Esophagus squamous epithelium (tissue), 5 donors: ENCODE measurements around the gene GIMAP4. TPM values are rescaled to one million over a fixed set of nuclear protein-coding genes. Genes with fewer than 3 reads are reported as not detected.

Source experiments
- DNase-seq: peaks from one replicate; lab custom pipeline; 2025; lab: John Stamatoyannopoulos, UW
- H3K27ac ChIP-seq, 4 donors: fragments of 200-600 bp; sonication (generic); one replicate each; pipeline ENCODE4 v1.5.1; 2016 to 2019; ENCODE audit warnings: mild to moderate bottlenecking in 1 of 4
- H3K27me3 ChIP-seq, 4 donors: fragments of 200-600 bp; sonication (generic); 1 replicate in 3 of 4; 2 replicates in 1 of 4; pipeline versions ENCODE4 v1.5.1 to v1.6.0; 2017 to 2021; ENCODE audit warnings: antibody characterized with exemption in 1 of 4
- H3K36me3 ChIP-seq, 3 donors: fragments of 200-600 bp; sonication (generic); one replicate each; pipeline ENCODE4 v1.5.1; 2016 to 2019
- H3K4me1 ChIP-seq, 3 donors: fragments of 200-600 bp; sonication (generic); one replicate each; pipeline ENCODE4 v1.5.1; 2017 to 2019
- H3K4me3 ChIP-seq, 4 donors: fragments of 200-600 bp; sonication (generic); 1 replicate in 3 of 4; 2 replicates in 1 of 4; pipeline ENCODE4 v1.5.1; 2016 to 2019; ENCODE audit warnings: mild to moderate bottlenecking in 2 of 4, moderate library complexity in 1 of 4
- H3K9me3 ChIP-seq, 3 donors: fragments of 200-600 bp; sonication (generic); one replicate each; pipeline ENCODE4 v1.5.1; 2016 to 2019
- CTCF ChIP-seq, 6 experiments: fragments of 450-650 bp in 4 of 6; fragments of 200-600 bp in 2 of 6; sonication (generic) in 2 of 6; IDR thresholded peaks; one replicate each; pipeline ENCODE4 v1.5.1; 2016 to 2019; ENCODE audit warnings: antibody characterized with exemption in 6 of 6, mild to moderate bottlenecking in 4 of 6, moderate library complexity in 4 of 6
- POLR2A ChIP-seq, 4 donors: fragments of 450-650 bp; IDR thresholded peaks; one replicate each; pipeline ENCODE4 v1.6.1; 2017; ENCODE audit warnings: antibody characterized with exemption in 4 of 4, mild to moderate bottlenecking in 4 of 4, moderate library complexity in 3 of 4
- WGBS, 2 donors: methylation state at CpG; one replicate each; pipeline ENCODE4 v1.1.5; 2018; 5-methylcytosine and 5-hydroxymethylcytosine counted together
- intact Hi-C: fragments of 100-400 bp; cut with DNase I; formaldehyde crosslinking; loops from one replicate; pipeline ENCODE4 v1.15.0; 2022
- total RNA-seq, 4 donors: library from RNA; depleted of rRNA; stranded (reverse); fragments of >200 nt; gene quantifications; one replicate each; pipeline ENCODE4 v1.1.0, GENCODE V29; 2016
- donor health status: DM: yes; HTN: yes; CAD: no.

GIMAP4 gene
- total RNA-seq, 4 donors from 2014 or later, result 2.1 to 23.7 (median 12.1) TPM

DNA sequence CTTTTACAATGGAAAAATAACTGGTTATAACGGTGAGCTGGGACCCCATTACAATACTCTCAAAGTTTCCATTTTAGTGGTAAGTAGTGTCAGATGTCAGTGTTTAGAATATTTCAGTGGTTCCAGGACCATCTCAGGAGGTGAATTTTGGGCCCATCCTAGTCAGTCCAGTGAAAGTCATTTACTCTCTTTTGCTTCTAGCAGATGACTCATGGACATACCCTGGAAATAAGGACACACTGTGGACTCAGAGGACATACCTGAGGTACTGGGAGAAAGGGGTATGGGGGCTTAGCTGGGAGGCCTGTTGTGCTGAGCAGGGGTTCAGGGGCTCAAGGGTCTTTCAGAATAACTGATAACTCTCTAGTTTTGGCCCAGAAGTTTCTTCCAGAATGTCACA, 618 bp upstream of the GIMAP4 start:
- Histone ChIP-seq H3K36me3 (peaks cover 0 to 15% (median 0%) of the 10 kb centered on the region in 3 donors), H3K27me3 (no peaks in the 10 kb centered on the region), H3K4me3 (no peak overlapping the region), H3K4me1 (peaks cover 0 to 10% (median 0%) of the 10 kb centered on the region in 3 donors), H3K27ac (peak overlapping the region in 3 of 4 donors; percentile 10 to 83 (median 22)), H3K9me3 (peaks cover 0 to 8% (median 0%) of the 10 kb centered on the region in 3 donors)
- TF ChIP-seq POLR2A (IDR thresholded peaks at IDR 0.05), result no peak
- TF ChIP-seq CTCF (IDR thresholded peaks at IDR 0.05), result no peak
- intact Hi-C loops, result no loop called here
- 73 to 84% methylated on average over 1 of the region's 1 CpG for WGBS, 2 donors
- no peak for DNase-seq

DNA sequence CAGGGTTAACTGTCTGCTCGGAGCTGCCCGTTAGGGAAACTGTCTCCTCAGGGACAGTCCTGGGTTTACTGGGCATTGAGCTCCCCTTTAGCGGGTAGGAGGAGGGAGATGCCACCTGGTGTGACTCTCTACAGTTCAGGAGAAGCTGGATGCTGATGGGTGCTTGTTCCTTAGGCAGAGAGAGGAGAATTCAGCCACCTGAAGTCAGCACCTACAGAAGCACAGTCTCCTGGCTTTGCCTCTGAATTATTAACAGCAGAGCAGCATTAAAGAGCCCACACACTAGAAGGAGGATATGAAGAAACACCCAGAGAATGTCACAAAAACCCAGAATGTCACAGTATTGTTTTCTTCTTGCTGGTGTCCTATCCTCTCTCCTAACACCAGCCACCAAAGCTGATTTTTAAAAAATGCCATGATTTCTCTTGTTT, 696 bp downstream of the GIMAP4 start:
- TF ChIP-seq POLR2A (IDR thresholded peaks at IDR 0.05) (no peak), CTCF (IDR thresholded peaks at IDR 0.05) (no peak)
- H3K27me3 ChIP-seq, result no peaks in the 10 kb centered on the region
- peaks cover 0 to 28% (median 0%) of the 10 kb centered on the region in 3 donors for H3K36me3 ChIP-seq
- H3K27ac ChIP-seq, result peak overlapping the region; percentile 58 to 87 (median 80)
- 35% methylated on average over 3 of the region's 3 CpGs for WGBS, 2 donors
- intact Hi-C loops, result no loop called here
- H3K9me3 ChIP-seq, result peaks cover 0 to 14% (median 0%) of the 10 kb centered on the region in 3 donors
- DNase-seq, result no peak
- peaks cover 0 to 10% (median 0%) of the 10 kb centered on the region in 3 donors for H3K4me1 ChIP-seq
- H3K4me3 ChIP-seq, result peak overlapping the region; percentile 20 to 66 (median 44)

- H3K27ac ChIP-seq, result peak overlapping the region; percentile 30 to 87 (median 80)
- TF ChIP-seq POLR2A (IDR thresholded peaks at IDR 0.05) (no peak), CTCF (IDR thresholded peaks at IDR 0.05) (no peak)
- intact Hi-C loops, result no loop called here
- peaks cover 0 to 32% (median 0%) of the 10 kb centered on the region in 3 donors for H3K36me3 ChIP-seq
- peaks cover 0 to 14% (median 0%) of the 10 kb centered on the region in 3 donors for H3K9me3 ChIP-seq
- H3K4me1 ChIP-seq, result peaks cover 0 to 10% (median 0%) of the 10 kb centered on the region in 3 donors
- 67 to 78% methylated on average over 2 of the region's 2 CpGs for whole genome bisulfite sequencing, 2 donors
- no peaks in the 10 kb centered on the region for H3K27me3 ChIP-seq
- DNase-seq, result no peak
- H3K4me3 ChIP-seq, result peak overlapping the region; percentile 20 to 66 (median 44)
Observed at GRCh38 chr7:150568714-150569113, 1.5 kb downstream of the GIMAP4 start.

GRCh38 chr7:150569245-150569955, 2.2 kb downstream of the GIMAP4 start:
- Histone ChIP-seq H3K27me3 (no peaks in the 10 kb centered on the region), H3K27ac (peak overlapping the region; percentile 30 to 87 (median 80)), H3K9me3 (peaks cover 0 to 14% (median 0%) of the 10 kb centered on the region in 3 donors), H3K4me1 (peaks cover 0 to 10% (median 0%) of the 10 kb centered on the region in 3 donors), H3K36me3 (peaks cover 0 to 32% (median 0%) of the 10 kb centered on the region in 3 donors), H3K4me3 (peak overlapping the region in 3 of 4 donors; percentile 39 to 66 (median 50))
- no peak for DNase-seq
- 51 to 57% methylated on average over 7 of the region's 7 CpGs for WGBS, 2 donors
- intact Hi-C loops, result no loop called here
- no peak for TF ChIP-seq POLR2A (IDR thresholded peaks at IDR 0.05)
- no peak for TF ChIP-seq CTCF (IDR thresholded peaks at IDR 0.05)
